Measurements from ENCODE around the gene UCK2.

The UCK2 gene

GRCh38 chr1:165892935-165893334 is 65.5 kb downstream of the UCK2 start:
- DNase-seq (no peak), ATAC-seq (no peak)
- no peaks in the 10 kb centered on the region for H3K9me3 Mint-ChIP-seq
- H3K4me1 Mint-ChIP-seq, result peaks cover 9% of the 10 kb centered on the region
- no peaks in the 10 kb centered on the region for H3K27me3 Mint-ChIP-seq
- no peak overlapping the region for H3K4me3 Mint-ChIP-seq
- no peak overlapping the region for H3K27ac Mint-ChIP-seq

GRCh38 chr1:165893507-165893906 is 66.1 kb downstream of the UCK2 start:
- H3K4me3 Mint-ChIP-seq, result no peak overlapping the region
- ATAC-seq, result no peak

DNA sequence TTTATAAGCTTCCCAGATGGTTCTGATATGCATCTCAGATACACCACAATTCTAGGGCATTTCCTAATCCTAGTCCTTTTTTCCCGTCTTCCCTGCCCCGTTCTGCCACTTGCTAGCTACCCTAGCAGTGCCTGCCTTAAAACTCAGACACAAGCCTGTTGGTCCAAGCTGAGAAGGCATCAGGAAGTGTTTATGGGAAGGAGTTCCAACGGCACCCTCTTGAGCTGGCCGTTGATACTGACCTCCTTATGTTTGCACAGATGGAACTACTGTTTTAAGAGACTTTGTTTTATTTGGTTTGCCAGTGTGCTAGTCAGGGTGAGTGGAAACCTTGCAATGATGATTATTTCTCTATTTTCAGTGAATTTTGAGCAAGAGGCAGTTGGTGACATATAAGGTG is 67.2 kb downstream of the UCK2 start:
- DNase-seq, result no peak
- Mint-ChIP-seq H3K4me1 (peaks cover 9% of the 10 kb centered on the region), H3K27ac (no peak overlapping the region), H3K4me3 (no peak overlapping the region), H3K27me3 (no peaks in the 10 kb centered on the region), H3K9me3 (no peaks in the 10 kb centered on the region)
- no peak for ATAC-seq

More at GRCh38 chr1:165893507-165893906, 66.1 kb downstream of the UCK2 start:
- no peak for DNase-seq
- Mint-ChIP-seq H3K27ac (peak overlapping the region in 1 of 2 donors; percentile 66), H3K9me3 (no peaks in the 10 kb centered on the region), H3K4me1 (peaks cover 9% of the 10 kb centered on the region), H3K27me3 (no peaks in the 10 kb centered on the region)

DNA sequence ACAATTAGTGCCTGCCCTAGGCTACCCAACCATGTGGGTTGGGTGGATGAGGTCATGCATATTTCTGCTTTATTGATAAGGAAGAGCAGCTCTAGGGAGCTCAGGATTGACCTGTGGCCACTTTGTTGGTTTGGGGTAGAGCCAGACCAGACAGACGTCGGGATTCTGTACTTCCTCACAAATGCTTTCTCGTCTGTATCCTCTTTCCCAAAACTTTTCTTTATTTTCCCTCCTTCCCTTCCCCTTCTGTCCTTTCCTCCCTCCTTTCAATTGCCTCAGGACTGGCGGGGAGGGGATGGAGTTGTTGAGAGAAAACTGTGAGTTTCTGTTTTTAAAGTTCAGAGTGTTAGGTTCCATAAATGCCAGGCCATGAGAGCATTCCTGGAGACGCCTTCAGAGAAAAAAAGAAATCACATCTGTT is 68.0 kb downstream of the UCK2 start:
- Mint-ChIP-seq H3K4me3 (no peak overlapping the region), H3K4me1 (peaks cover 9% of the 10 kb centered on the region), H3K9me3 (no peaks in the 10 kb centered on the region), H3K27ac (peak overlapping the region in 1 of 2 donors; percentile 72), H3K27me3 (no peaks in the 10 kb centered on the region)
- no peak for ATAC-seq
- DNase-seq, result no peak

GRCh38 chr1:165896277-165896676 is 68.9 kb downstream of the UCK2 start:
- H3K4me1 Mint-ChIP-seq, result peaks cover 9% of the 10 kb centered on the region
- no peak overlapping the region for H3K4me3 Mint-ChIP-seq
- no peaks in the 10 kb centered on the region for H3K9me3 Mint-ChIP-seq
- H3K27ac Mint-ChIP-seq, result no peak overlapping the region
- no peaks in the 10 kb centered on the region for H3K27me3 Mint-ChIP-seq
- no peak for DNase-seq
- no peak for ATAC-seq

- peak overlapping the region in 1 of 2 donors; percentile 49 for H3K27ac Mint-ChIP-seq
- H3K4me1 Mint-ChIP-seq, result peaks cover 9% of the 10 kb centered on the region
- no peak overlapping the region for H3K4me3 Mint-ChIP-seq
- H3K9me3 Mint-ChIP-seq, result no peaks in the 10 kb centered on the region
- DNase-seq (no peak), ATAC-seq (no peak)
- H3K27me3 Mint-ChIP-seq, result no peaks in the 10 kb centered on the region
Observed at GRCh38 chr1:165897326-165898303, 70.2 kb downstream of the UCK2 start.

GRCh38 chr1:165898837-165899236 is 71.4 kb downstream of the UCK2 start:
- DNase-seq (no peak), ATAC-seq (no peak)
- Mint-ChIP-seq H3K27me3 (no peaks in the 10 kb centered on the region), H3K4me1 (peaks cover 9% of the 10 kb centered on the region), H3K4me3 (no peak overlapping the region), H3K9me3 (no peaks in the 10 kb centered on the region), H3K27ac (no peak overlapping the region)

DNA sequence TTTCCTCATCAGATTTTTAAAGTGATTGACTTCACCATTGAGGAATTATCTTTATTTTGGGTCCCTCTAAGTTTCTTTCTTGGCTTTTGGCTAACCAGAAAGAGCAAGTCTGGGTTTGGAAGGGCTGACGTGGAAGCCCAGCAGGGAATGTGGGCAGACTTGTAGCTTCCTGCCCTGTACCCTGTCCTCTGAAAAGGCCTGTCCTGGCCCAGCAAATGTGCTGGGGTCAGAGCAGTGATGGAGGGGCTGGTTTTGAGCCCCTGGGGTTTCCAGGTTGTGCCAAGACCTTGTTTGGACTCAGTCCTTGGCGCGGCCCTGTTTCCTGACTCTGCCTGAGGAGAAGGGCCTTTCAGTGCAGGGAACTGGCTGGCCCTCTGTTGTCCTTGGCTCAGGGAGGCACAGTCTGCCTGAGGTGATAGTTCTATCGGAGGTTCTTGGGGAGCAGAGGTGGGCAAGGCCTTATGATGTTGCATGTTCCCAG is 72.1 kb downstream of the UCK2 start:
- no peak overlapping the region for H3K27ac Mint-ChIP-seq
- ATAC-seq, result no peak
- no peaks in the 10 kb centered on the region for H3K27me3 Mint-ChIP-seq
- no peaks in the 10 kb centered on the region for H3K9me3 Mint-ChIP-seq
- no peak for DNase-seq
- no peak overlapping the region for H3K4me3 Mint-ChIP-seq
- H3K4me1 Mint-ChIP-seq, result peaks cover 9% of the 10 kb centered on the region

- DNase-seq (no peak), ATAC-seq (no peak)
- Mint-ChIP-seq H3K4me1 (peaks cover 9% of the 10 kb centered on the region), H3K9me3 (no peaks in the 10 kb centered on the region), H3K27me3 (no peaks in the 10 kb centered on the region), H3K27ac (no peak overlapping the region), H3K4me3 (no peak overlapping the region)
Observed at GRCh38 chr1:165900576-165901380, 73.4 kb downstream of the UCK2 start.

GRCh38 chr1:165902565-165902964 is 75.2 kb downstream of the UCK2 start:
- ATAC-seq, result no peak

GRCh38 chr1:165903672-165904071 is 76.3 kb downstream of the UCK2 start:
- H3K4me3 Mint-ChIP-seq, result no peak overlapping the region
- no peaks in the 10 kb centered on the region for H3K27me3 Mint-ChIP-seq
- no peaks in the 10 kb centered on the region for H3K4me1 Mint-ChIP-seq
- H3K9me3 Mint-ChIP-seq, result no peaks in the 10 kb centered on the region
- ATAC-seq (no peak), DNase-seq (no peak)
- peak overlapping the region in 1 of 2 donors; percentile 34 for H3K27ac Mint-ChIP-seq

More at GRCh38 chr1:165902565-165902964, 75.2 kb downstream of the UCK2 start:
- no peaks in the 10 kb centered on the region for H3K9me3 Mint-ChIP-seq
- no peak overlapping the region for H3K27ac Mint-ChIP-seq
- DNase-seq, result no peak
- no peaks in the 10 kb centered on the region for H3K27me3 Mint-ChIP-seq
- H3K4me3 Mint-ChIP-seq, result no peak overlapping the region
- H3K4me1 Mint-ChIP-seq, result no peaks in the 10 kb centered on the region

GRCh38 chr1:165904948-165905347 is 77.5 kb downstream of the UCK2 start:
- no peaks in the 10 kb centered on the region for H3K27me3 Mint-ChIP-seq
- H3K27ac Mint-ChIP-seq, result no peak overlapping the region
- no peaks in the 10 kb centered on the region for H3K4me1 Mint-ChIP-seq
- no peaks in the 10 kb centered on the region for H3K9me3 Mint-ChIP-seq
- no peak overlapping the region for H3K4me3 Mint-ChIP-seq
- no peak for DNase-seq
- no peak for ATAC-seq

- DNase-seq (no peak), ATAC-seq (no peak)
- no peaks in the 10 kb centered on the region for H3K27me3 Mint-ChIP-seq
- no peaks in the 10 kb centered on the region for H3K9me3 Mint-ChIP-seq
- no peak overlapping the region for H3K27ac Mint-ChIP-seq
- H3K4me1 Mint-ChIP-seq, result no peaks in the 10 kb centered on the region
- no peak overlapping the region for H3K4me3 Mint-ChIP-seq
Observed at GRCh38 chr1:165905853-165906252, 78.4 kb downstream of the UCK2 start.

- DNase-seq, result no peak
- no peaks in the 10 kb centered on the region for H3K4me1 Mint-ChIP-seq
- peak overlapping the region in 1 of 2 donors; percentile 27 for H3K27ac Mint-ChIP-seq
- no peak for ATAC-seq
- H3K27me3 Mint-ChIP-seq, result no peaks in the 10 kb centered on the region
- no peaks in the 10 kb centered on the region for H3K9me3 Mint-ChIP-seq
- no peak overlapping the region for H3K4me3 Mint-ChIP-seq
Observed at GRCh38 chr1:165907256-165907857, 79.9 kb downstream of the UCK2 start.

- Mint-ChIP-seq H3K9me3 (no peaks in the 10 kb centered on the region), H3K4me1 (no peaks in the 10 kb centered on the region), H3K27ac (no peak overlapping the region), H3K4me3 (no peak overlapping the region), H3K27me3 (no peaks in the 10 kb centered on the region)
- ATAC-seq (no peak), DNase-seq (no peak)
Observed at GRCh38 chr1:165910764-165911421, 83.5 kb downstream of the UCK2 start.
